ENCODE data around the gene PRKCB. TPM values are rescaled to one million over a fixed set of nuclear protein-coding genes. Genes with fewer than 3 reads are reported as not detected.

PRKCB gene
- not detected in 2 replicates for total RNA-seq

GRCh38 chr16:23835390-23836077, at the start of gene PRKCB:
TSS of gene PRKCB (plus strand) at chr16:23835983.

GRCh38 chr16:24255456-24256371, 419.9 kb downstream of the PRKCB start, which contains the start of gene CACNG3:
TSS of gene CACNG3 (plus strand) at chr16:24256335. CDS start at chr16:24256755, 420 bp downstream.

Other genes starting within 250 kb of the PRKCB start
- 180 and 199 TPM in 2 replicates for gene NDUFAB1, start 239.7 kb upstream of the PRKCB start, total RNA-seq
- 4.8 and 4.9 TPM in 2 replicates for gene PALB2, start 194.7 kb upstream of the PRKCB start, total RNA-seq
- gene DCTN5, start 194.5 kb upstream of the PRKCB start, total RNA-seq, result 29.7 and 47.1 TPM in 2 replicates
- 79.8 and 89.4 TPM in 2 replicates for gene PLK1, start 157.1 kb upstream of the PRKCB start, total RNA-seq
- 0.35 and 1.7 TPM in 2 replicates for gene ERN2, start 122.8 kb upstream of the PRKCB start, total RNA-seq
- gene CHP2, start 81.0 kb upstream of the PRKCB start, total RNA-seq, result not detected in 2 replicates